Fibroblast of pulmonary artery (primary cell): ENCODE data around the gene ARL5C.

Experiments
- DNase-seq: peaks from one replicate; pipeline ENCODE4 v3.0.0-alpha.2; 2010; ENCODE audit warnings: low read depth
- H3K4me3 ChIP-seq: replicated peaks from 2 replicates; pipeline ENCODE4 v1.5.1; 2011; ENCODE audit warnings: low read depth, mild to moderate bottlenecking, control low read depth, low read length, moderate library complexity
- CTCF ChIP-seq: IDR thresholded peaks from 2 replicates; pipeline ENCODE4 v1.5.1; 2011; ENCODE audit warnings: mild to moderate bottlenecking, control low read depth, low read length, inconsistent platforms; ENCODE audit errors: missing control alignments

The ARL5C gene

GRCh38 chr17:39194089-39194984, 28.4 kb upstream of the ARL5C start:
- peak; percentile 70 for DNase-seq
- peak; percentile 60 for TF ChIP-seq CTCF
- no peak overlapping the region for H3K4me3 ChIP-seq

- DNase-seq = no peak
- H3K4me3 ChIP-seq = no peak overlapping the region
- TF ChIP-seq CTCF = no peak
Measured at GRCh38 chr17:39193346-39193745, 27.4 kb upstream of the ARL5C start.

- no peak overlapping the region for H3K4me3 ChIP-seq
- TF ChIP-seq CTCF = no peak
- DNase-seq = no peak
Measured at GRCh38 chr17:39192901-39193300, 26.9 kb upstream of the ARL5C start.

- no peak for TF ChIP-seq CTCF
- H3K4me3 ChIP-seq = no peak overlapping the region
- DNase-seq = no peak
Measured at GRCh38 chr17:39191750-39192510, 26.0 kb upstream of the ARL5C start.

- DNase-seq = no peak
- no peak for TF ChIP-seq CTCF
- H3K4me3 ChIP-seq = no peak overlapping the region
Measured at GRCh38 chr17:39187152-39187830, 21.3 kb upstream of the ARL5C start.

GRCh38 chr17:39186481-39187002, 20.6 kb upstream of the ARL5C start:
- H3K4me3 ChIP-seq = no peak overlapping the region
- no peak for TF ChIP-seq CTCF
- DNase-seq = no peak
